Dermis blood vessel endothelial cell (primary cell): Measurements from ENCODE around the gene FA2H. TPM values are rescaled to one million over a fixed set of nuclear protein-coding genes. Genes with fewer than 3 reads are reported as not detected.
"Not testable (repeated sequence)": the region's sequence is repeated elsewhere in the genome, so short reads cannot be mapped to it uniquely, and the experiment has no call there.

ENCODE experiments used
- DNase-seq: peaks from one replicate; pipeline ENCODE4 v3.0.0; 2010
- total RNA-seq: library from RNA; depleted of rRNA; stranded (reverse); fragments of >200 nt; gene quantifications from 2 replicates; pipeline ENCODE4 v1.2.3, GENCODE V29; 2014

Gene FA2H
- total RNA-seq, 1 donor from 2014 or later = not detected

GRCh38 chr16:74668877-74669276, 105.7 kb downstream of the FA2H start:
- DNase-seq = not testable (repeated sequence)

- DNase-seq = peak; percentile 41
Measured at GRCh38 chr16:74667255-74667700, 107.3 kb downstream of the FA2H start.

- peak; percentile 99 for DNase-seq
Measured at GRCh38 chr16:74666425-74667254, 108.0 kb downstream of the FA2H start, which contains the start of gene RFWD3. Gene RFWD3, minus strand, starts transcription at chr16:74666877. Its CDS starts 5,428 bp downstream, at chr16:74661449.

DNA sequence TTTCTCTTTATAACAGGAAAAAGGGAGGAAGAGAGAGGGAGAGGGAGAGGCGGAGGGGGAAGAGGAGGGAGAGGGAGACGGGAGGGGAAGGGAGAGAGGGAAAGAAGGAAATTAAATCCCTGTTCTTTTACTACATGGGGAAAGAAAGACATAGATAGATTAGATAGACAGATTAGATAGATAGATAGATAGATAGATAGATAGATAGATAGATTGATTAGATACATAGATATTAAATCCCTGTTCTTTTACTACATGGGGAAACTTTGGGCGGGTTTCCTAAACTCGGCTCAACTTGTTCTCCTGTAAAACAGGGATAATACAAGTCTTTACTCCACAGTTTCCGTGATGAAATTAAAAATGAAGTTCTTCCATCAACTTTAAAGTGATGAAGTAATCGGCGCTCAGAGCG, 108.6 kb downstream of the FA2H start:
- DNase-seq = no peak

Other genes starting within 250 kb of the FA2H start
- 104 and 225 TPM in 2 replicates for gene GLG1, start 167.7 kb downstream of the FA2H start, total RNA-seq
- 19.4 and 32.3 TPM in 2 replicates for gene RFWD3, start 107.9 kb downstream of the FA2H start, total RNA-seq
- gene MLKL, start 74.0 kb downstream of the FA2H start, total RNA-seq = 21.8 and 35.3 TPM in 2 replicates
- 10.3 and 16.3 TPM in 2 replicates for gene WDR59, start 210.3 kb upstream of the FA2H start, total RNA-seq
- gene ZNRF1, start 224.2 kb upstream of the FA2H start, total RNA-seq = 29.9 and 35.7 TPM in 2 replicates